GM19438 (cell line): ENCODE measurements around the gene PDK2.
A peak's percentile ranks its signal among the peaks of the same experiment; 100 is the strongest.

Source experiments
- ATAC-seq: cut with Tn5 transposase; IDR thresholded peaks from one replicate; pipeline ENCODE4 v1.9.1; 2021; ENCODE audit warnings: low read depth; ENCODE audit not compliant: unreplicated experiment

The PDK2 gene

DNA sequence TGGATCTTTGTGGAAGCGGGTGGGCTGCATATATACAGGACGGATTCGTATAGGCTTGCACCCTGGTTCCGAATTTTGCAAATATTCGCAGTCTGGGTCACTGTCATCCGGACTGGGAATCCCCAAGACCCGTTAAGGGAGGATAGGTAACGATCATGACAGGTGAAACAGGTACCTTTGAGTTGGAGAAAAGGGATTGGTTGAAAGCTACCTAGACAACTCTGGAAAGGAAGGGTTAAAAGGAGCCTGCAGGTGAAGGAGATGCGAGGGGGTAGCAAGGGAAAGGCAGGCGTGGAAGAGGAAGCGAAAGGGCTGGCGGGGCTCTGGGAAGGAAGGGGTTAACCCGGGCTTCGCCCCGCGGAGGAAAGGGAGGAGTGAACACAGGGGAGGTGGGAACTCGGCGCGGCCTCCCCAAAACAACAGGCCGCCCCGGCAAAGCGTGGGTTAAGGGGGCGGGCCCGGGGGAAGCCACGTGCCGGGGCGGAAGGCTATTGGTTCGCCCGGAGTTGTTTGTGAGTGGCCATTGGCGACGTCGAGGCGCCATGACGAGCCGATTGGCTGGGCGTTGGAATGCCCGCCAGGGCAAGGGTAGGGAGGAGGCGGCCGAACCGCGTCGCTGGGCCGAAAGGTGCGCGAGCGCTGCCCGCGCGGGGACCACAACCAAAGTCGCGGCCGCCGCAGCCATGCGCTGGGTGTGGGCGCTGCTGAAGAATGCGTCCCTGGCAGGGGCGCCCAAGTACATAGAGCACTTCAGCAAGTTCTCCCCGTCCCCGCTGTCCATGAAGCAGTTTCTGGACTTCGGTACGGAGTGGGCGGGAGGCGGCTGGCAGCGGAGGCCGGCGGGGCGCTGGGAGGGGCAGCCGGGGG is at the start of gene PDK2:
Gene PDK2, plus strand, starts transcription at position 599 of the 867 bp plus-strand sequence. Its CDS starts 85 bp downstream, at position 684.
- peak; percentile 89 for ATAC-seq

- no peak for ATAC-seq
Measured at GRCh38 chr17:50046179-50046578, 49.0 kb upstream of the PDK2 start.

GRCh38 chr17:50046667-50047066 is 48.5 kb upstream of the PDK2 start:
- ATAC-seq, result no peak

DNA sequence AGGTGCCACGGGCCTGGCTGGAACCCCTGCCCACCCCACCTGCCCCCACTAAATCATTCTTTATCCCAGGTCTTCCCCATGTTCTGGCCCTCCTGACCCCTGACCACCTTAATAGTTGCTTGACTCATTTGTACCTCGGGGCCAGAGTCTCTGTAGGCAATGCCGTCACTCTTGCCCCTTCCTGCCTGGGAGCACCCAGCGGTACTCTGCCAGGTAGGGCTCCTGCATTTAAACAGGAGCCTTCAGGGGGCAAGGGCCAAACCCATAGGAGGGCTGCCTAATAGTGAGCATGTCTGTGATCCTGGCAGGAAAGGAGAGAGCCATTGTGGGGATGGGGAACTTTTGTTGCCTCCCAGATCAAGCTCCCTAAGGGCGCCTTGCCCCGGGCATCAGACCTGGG is 48.1 kb upstream of the PDK2 start:
- no peak for ATAC-seq

DNA sequence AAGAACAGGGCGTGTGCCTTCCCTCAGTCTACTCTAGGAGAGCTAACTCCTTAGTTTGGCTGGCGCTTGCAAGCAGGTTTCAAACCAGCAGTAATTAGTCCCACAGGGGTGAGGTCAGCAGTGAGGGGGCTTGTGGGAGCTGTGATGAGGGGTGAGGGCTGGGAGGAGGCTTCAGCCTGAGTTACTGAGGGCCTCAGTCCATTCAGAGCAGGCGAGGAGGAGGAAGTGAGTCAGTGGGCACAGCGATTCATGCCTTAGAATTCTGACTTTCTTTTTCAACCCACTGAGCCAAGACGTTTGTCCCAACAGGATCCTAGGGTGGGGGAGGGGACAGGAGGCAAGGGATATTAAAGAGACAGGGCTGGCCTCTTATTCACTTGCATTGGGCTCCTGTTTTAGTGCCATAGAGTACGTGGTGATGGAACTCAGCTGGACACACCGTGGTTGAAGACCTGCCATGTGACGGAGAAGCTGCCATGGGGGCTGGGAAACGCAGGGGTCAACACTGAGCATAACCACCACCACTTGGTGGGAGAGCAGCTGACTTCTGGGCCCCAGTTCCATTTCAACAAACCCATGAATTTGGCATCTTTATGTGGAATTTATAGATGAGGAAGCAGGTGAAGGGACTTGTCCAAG is 47.5 kb upstream of the PDK2 start:
- ATAC-seq, result no peak

DNA sequence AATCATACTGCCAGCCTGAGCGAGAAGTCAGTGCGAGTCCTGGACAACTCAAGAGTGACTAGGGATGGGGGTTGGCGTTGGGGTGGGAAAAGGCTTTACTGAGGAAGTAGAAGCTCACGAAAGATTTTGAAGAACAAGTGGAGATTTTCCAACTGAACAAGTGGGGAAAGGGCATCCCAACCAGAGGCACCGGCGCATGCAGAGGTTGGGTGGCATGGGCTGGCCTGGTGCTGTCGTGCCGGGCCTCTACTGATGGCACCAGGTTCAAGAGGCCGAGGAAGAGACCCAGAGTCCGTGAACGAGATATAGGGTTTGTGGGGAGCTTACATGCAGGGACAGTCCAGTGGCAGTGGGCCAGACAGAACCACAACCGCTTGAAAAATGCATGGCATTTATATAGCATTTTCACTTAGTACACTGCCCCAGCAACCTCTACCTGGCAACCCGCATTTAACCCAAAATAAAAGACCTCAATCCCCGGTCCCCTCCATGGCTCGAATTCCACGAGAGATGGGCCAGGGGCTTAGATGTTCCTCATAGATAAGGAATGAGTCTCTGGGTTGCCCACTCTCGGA is 46.9 kb upstream of the PDK2 start:
- no peak for ATAC-seq

- no peak for ATAC-seq
Measured at GRCh38 chr17:50048988-50049387, 46.2 kb upstream of the PDK2 start.

DNA sequence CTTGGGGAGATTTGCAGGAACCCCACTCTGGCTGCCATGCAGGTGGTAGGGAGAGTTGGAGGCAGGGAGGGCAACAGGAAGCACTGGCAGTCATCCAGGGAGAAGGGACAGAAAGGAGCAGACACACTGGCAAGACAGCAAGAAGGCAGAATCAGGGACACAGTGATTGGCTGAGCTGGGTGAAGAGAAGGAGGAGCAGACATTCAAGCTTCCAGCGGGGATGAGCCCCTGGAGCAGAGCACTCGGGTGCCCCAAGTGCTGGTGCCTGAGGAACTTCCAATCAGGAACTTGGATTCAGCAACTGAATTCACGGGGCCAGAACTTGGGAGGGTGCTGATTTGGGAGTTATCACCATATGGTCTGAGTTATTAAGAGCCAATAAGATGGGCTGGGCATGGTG is 45.5 kb upstream of the PDK2 start:
- ATAC-seq, result no peak

- ATAC-seq, result no peak
Measured at GRCh38 chr17:50050431-50051032, 44.6 kb upstream of the PDK2 start.

- no peak for ATAC-seq
Measured at GRCh38 chr17:50051082-50051576, 44.0 kb upstream of the PDK2 start.

DNA sequence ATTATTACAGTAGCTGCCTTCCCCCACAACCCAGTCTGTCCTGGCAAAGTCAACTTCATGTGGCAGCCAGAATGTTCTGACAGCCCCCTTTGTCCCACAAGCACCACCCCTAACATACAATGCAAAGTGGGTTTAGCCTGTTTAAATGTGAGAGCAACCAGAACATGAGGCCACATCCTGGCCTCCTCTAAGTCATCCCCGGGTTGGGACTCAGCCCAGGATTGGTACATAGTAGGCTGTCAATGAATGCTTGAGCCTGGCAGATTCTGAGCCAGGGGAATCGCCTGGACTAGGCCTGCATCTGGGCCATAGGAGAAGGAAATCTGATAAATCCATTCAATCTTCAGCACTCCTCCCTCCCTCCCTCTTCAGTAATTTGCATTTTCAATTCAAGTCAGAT is 43.5 kb upstream of the PDK2 start:
- no peak for ATAC-seq

- no peak for ATAC-seq
Measured at GRCh38 chr17:50052241-50052796, 42.8 kb upstream of the PDK2 start.

DNA sequence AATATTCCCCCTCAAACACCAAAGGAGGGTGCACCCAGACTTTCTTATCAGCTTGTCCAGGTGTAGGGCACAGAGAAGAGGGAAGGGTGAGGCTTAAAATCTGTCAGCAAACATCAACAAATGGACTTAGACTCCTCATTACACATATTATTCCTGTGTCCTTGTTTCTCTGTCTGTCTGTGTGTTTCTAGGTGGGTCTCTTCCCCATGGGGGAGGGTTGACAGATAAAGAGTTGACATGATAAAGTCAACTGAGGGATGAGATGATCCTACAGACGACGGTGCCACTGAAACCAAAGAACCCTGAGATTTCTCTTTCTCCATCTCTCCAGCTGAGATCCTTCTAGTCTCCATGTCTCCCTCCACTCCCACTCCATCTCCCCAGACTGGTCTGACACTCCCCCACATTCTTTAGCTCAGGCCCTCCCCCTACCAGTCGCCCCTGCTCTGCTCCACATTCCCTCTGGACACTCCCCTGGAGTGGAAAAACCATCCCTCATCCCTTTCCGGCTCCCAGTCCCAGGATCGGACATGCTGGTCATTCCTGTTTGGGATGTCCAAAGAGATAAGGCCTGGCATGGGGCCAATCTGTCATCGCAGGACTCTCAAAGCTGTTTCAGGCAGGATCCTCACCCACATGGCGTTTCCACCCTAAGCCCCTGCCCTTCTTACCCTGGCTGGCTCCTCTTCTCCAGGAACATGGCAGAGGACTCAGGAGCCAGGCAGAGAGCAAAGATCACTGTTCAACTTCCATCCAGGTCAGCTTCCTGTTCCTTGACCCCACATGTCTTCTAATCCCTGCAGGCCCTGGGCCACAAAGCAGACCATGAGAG is 42.1 kb upstream of the PDK2 start:
- no peak for ATAC-seq

- ATAC-seq, result no peak
Measured at GRCh38 chr17:50053654-50053960, 41.5 kb upstream of the PDK2 start.

GRCh38 chr17:50055055-50055425 is 40.1 kb upstream of the PDK2 start:
- no peak for ATAC-seq

DNA sequence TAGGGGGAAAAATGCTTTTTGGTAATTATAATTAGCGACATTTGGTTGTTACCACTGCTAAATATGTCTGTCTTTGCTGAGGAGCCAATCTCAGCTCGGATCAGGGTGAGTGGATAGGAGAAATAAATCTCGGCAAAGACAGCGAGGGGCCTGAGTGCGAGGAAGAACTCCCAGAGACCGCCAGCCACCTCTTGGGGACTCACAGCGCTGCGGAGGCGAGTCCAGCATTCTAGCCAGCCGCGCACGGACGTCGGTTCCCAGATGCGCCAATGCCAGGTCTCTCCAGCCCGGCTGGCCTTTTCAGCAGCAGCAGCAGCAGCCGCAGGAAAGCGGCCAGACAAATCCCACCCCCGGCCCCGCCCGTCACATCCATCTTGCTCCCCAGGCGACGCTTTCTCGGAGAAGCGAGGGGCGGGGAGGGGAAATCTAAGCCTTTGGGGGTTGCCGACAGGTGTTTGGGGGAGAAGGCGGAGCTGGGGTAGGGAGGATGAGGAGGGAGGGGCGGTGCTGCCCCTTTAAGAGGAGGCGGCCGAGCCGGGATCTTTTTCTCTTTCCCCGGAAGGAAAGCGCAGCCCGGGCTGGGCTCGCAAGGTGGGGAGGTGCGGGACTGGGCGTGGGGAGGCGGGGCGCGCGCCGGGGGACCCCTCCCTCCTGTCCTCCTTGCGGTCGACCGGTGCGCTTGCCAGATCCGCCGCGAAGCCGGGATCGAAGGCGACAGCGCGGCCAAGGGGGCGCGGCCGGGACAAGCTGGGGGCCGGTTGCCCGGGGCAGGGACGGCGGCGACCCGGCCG is 39.5 kb upstream of the PDK2 start, which contains the start of gene ITGA3:
Gene ITGA3, plus strand, starts transcription at position 685 of the 791 bp plus-strand sequence. CDS start 330 bp downstream, outside the sequence.
- ATAC-seq, result peak; percentile 46

GRCh38 chr17:50056217-50056960 is 38.8 kb upstream of the PDK2 start:
- ATAC-seq, result peak; percentile 60

- ATAC-seq, result no peak
Measured at GRCh38 chr17:50056961-50057330, 38.2 kb upstream of the PDK2 start.
